ENCODE data around the gene TULP1. TPM values are rescaled to one million over a fixed set of nuclear protein-coding genes. Genes with fewer than 3 reads are reported as not detected.

Gene TULP1
- total and polyA plus RNA-seq, 11 donors = 0.15 TPM; not detected in 10

GRCh38 chr6:35448191-35448590, 64.5 kb downstream of the TULP1 start:
- H3K27me3 ChIP-seq = no peaks in the 10 kb centered on the region
- WGBS, 4 donors = 67 to 87% (median 77%) methylated on average over 7 of the region's 7 CpGs
- H3K27ac ChIP-seq = no peak overlapping the region
- no peaks in the 10 kb centered on the region for H3K36me3 ChIP-seq
- H3K4me3 ChIP-seq = no peak overlapping the region
- TF ChIP-seq CTCF (IDR thresholded peaks at IDR 0.05) (no peak), POLR2A (IDR thresholded peaks at IDR 0.05) (no peak)
- H3K9me3 ChIP-seq = peaks cover 0 to 4% (median 0%) of the 10 kb centered on the region in 12 donors
- H3K4me1 ChIP-seq = peaks cover 0 to 23% (median 12%) of the 10 kb centered on the region in 12 donors
- intact Hi-C loops (cut with DNase I) = loop anchor here in 4 of 10 donors (2.0 to 5.0 kb wide), 2 partner anchors 105 to 151 kb away; partner anchors contain the start of genes DEF6 (in 3 of the 4) and PPARD (in 1 of the 4)
- ATAC-seq (no peak), DNase-seq (no peak)

Small RNA genes within 50 kb of the gene (microRNA-seq; reads per million reads assigned to microRNA genes)
- 0.51 to 1.2 (median 0.69) reads per million in 4 donors for gene MIR7111

Other genes starting within 250 kb of the TULP1 start
- gene DEF6, start 215.1 kb downstream of the TULP1 start, total RNA-seq = 10 to 100 TPM in 1 of 9 donors, 1 to 10 TPM in 5, under 1 TPM in 3; 0.38 to 14.4 (median 1.3) TPM
- gene DEF6, start 215.1 kb downstream of the TULP1 start, polyA plus RNA-seq = under 1 TPM; 0.72 to 0.86 TPM
- 10 to 100 TPM; 10.0 to 22.0 (median 13.4) TPM for gene PPARD, start 170.3 kb downstream of the TULP1 start, total RNA-seq
- 10 to 100 TPM; 13.8 to 23.8 TPM for gene PPARD, start 170.3 kb downstream of the TULP1 start, polyA plus RNA-seq
- 1 to 10 TPM; 2.1 to 4.6 (median 3.8) TPM for gene FANCE, start 60.6 kb downstream of the TULP1 start, total RNA-seq
- 1 to 10 TPM; 1.3 to 3.6 TPM for gene FANCE, start 60.6 kb downstream of the TULP1 start, polyA plus RNA-seq
- 100 to 1,000 TPM; 472 to 700 (median 532) TPM for gene RPL10A, start 44.5 kb downstream of the TULP1 start, total RNA-seq
- 1,000 to 10,000 TPM in 1 of 2 donors, 100 to 1,000 TPM in 1; 356 to 1,412 TPM for gene RPL10A, start 44.5 kb downstream of the TULP1 start, polyA plus RNA-seq
- gene TEAD3, start 15.8 kb downstream of the TULP1 start, total RNA-seq = 10 to 100 TPM; 25.8 to 54.3 (median 37.1) TPM
- 10 to 100 TPM; 26.6 to 34.1 TPM for gene TEAD3, start 15.8 kb downstream of the TULP1 start, polyA plus RNA-seq
- 100 to 1,000 TPM in 5 of 9 donors, 10 to 100 TPM in 4; 19.7 to 175 (median 104) TPM for gene FKBP5, start 176.0 kb upstream of the TULP1 start, total RNA-seq
- gene FKBP5, start 176.0 kb upstream of the TULP1 start, polyA plus RNA-seq = 100 to 1,000 TPM in 1 of 2 donors, 10 to 100 TPM in 1; 36.4 to 351 TPM
- under 1 TPM in 3 of 9 donors, not detected in 6; 0.19 to 0.72 (median 0.33) TPM for gene ARMC12, start 224.1 kb upstream of the TULP1 start, total RNA-seq
- gene ARMC12, start 224.1 kb upstream of the TULP1 start, polyA plus RNA-seq = under 1 TPM; 0.19 to 0.27 TPM